Measurements from ENCODE around the gene SYCE1.
"Not testable (repeated sequence)": the region's sequence is repeated elsewhere in the genome, so short reads cannot be mapped to it uniquely, and the experiment has no call there.

SYCE1 gene, protein sequence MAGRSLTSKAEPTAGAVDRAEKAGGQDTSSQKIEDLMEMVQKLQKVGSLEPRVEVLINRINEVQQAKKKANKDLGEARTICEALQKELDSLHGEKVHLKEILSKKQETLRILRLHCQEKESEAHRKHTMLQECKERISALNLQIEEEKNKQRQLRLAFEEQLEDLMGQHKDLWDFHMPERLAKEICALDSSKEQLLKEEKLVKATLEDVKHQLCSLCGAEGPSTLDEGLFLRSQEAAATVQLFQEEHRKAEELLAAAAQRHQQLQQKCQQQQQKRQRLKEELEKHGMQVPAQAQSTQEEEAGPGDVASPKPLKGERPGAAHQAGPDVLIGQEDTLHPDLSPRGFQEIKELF

DNA sequence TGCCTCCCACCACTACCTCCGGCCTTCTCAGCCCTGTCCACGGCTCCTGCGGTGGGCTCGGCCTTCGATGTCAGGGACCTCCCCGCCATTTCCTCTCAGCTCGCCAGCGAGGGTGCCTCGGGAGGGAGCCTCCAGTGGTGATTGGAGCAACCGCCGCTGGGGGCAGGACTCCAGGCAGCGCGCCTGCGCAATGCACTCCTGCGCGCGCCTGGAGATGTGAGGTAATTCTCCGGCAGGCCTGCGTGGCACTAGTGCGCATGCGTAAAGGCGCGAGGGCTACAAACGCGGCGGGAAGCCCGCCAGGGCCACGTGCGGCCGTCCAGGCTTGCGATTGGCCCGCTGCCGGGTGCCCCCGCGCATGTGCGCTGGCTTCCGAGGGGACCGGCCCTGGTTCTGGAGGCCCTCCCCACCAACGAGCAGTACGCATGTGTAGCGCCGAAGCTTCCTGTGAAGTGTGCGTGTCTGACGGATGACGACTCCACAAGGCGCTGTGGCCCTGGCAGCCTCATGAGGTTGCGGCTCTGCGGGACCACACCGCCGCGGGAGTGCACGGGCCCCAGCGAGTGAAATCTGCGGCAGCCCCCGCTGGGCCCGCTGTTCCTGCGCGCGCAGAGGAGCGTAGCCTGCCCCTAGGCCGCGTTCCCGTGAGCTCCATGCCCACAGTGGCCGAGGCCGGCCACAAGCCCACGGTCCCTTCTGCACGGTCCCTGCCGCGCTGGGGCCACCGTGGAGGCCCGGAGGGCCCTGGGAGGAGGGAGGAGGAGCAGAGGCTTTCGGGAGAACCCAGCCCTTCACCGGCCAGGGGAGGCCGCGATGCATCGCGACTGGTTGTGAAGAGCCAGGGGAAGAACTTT is at the start of gene SYCE1:
TSS of gene SYCE1 (minus strand) at position 143 of the 854 bp plus-strand sequence. CDS start at position 89, 54 bp downstream.
- peak in 1 of 2 donors; percentile 14 for DNase-seq

DNA sequence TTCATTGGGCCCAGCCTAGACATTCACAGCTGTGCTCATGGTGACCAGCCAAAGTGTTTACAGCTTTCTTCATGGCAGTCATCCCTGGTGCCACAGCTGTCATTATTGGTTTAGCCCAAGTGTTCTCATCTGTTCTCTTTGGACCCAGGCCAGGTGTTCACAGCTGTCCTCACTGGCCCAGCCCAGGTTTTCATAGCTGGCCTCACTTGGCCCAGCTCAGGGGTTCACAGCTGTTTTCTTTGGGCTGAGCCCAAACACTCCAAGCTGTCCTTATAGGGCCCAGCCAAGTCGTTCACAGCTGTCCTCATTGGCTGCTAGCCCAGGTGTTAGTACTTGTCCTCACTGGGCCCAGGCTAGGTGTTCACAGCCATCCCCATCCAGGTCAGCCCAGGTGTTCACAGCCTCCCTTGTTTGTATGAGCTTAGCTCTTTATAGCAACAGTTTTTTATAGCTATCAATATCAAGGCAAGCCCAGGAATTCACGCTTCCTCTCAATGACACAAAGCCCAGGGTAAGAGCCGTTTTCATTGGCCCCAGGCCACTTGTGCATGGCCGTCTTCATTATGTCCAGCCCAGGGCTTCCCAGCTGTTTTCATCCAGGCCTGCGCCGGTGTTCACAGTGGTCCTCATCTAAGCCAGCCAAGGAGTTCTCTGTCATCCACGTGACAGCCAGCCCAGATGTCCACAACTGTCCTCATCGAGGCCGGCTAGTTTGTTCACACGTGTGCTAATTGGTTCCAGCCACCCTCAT is 49.6 kb upstream of the SYCE1 start:
- no peak for DNase-seq

DNA sequence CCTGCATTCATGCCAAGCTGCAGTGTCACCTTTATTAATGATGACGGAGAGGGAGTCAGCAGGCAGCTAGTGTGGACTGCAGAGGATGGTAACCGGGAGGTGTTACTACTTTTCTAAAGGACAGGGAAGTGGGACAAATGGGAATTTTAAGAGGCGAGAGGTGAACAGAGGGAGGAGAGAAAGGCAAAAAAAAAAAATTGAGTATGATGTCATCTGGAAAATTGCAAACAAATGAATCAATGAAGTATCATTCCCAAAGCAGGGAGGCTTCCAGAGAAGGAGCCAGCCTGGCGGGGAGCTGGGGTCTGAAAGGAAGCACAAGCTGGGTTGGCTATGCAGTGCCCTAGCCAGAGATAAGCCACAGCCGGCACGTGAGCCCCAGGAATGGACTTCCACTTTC is 48.3 kb upstream of the SYCE1 start:
- no peak for DNase-seq

DNA sequence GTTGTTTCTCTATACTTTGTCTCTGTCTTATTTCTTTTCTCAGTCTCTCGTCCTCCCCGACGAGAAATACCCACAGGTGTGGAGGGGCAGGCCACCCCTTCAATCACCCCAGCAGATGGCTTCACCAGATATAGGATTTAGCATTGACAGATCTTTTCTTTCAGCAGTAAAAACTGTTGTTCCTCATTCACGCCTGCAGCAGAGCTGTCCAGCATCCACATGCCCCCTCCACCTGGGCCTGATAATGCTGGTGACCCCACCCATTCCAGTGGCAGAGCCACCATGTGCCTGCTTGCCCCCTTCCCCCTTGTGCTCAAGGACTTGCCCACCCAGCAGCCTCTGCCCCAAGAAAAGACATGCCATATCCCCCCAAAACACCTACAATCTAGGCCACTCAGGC is 45.7 kb upstream of the SYCE1 start:
- no peak for DNase-seq

DNA sequence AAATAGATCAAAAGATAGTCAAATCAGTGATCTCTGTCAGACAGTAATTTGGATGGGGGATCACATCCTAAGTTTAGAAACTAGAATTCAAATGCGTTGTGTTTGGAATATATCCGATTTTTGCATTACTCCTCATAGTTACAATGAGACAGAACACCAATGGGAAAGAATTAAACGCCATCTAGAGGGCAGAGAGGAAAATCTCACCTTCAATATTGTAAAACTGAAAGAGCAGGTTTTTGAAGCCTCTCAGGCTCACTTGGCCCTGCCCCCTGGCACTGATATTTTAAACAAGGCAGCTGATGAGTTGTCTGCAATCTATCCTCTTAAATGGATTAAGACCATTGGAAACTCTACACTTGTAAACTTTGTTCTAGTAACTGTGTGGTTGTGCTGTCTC is 43.5 kb upstream of the SYCE1 start:
- DNase-seq, result no peak

DNA sequence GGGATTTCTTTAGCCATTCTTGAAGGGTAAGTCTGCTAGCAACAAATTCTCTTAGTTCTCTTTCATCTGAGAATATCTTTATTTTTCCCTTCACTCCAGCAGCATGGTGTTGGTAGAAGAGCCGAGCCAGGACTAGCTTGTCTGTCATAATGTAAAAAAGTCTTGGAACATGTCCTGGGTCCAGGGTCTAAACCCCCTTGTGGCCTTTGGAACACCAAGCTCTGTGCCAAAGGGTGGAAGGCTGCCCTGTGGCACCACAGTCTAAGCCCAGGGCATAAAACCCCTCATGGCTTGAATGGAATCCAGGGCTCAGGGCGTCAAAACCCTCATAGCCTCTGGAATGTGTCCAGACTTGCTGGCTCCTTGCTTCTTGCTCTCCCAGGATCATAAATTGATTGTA is 38.1 kb upstream of the SYCE1 start:
- not testable (repeated sequence) for DNase-seq

DNA sequence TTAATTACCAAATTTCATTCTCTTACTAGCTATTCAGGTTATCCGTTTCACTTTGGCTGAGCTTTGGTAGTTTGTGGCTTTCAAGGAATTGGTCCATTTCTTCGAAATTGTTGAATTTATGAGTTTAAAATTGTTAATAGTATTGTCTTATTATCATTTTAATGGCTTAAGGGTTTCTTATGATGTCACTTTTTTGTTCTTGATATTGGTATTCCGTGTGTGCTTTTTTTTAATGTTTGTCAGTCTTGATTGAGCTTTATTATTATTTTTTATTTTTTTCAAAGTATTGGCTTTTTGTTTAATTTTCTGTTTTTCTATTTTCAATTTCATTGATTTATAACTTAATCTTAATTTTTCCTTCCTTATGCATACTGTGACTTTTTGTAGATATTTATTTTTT is 35.3 kb upstream of the SYCE1 start:
- DNase-seq, result no peak

DNA sequence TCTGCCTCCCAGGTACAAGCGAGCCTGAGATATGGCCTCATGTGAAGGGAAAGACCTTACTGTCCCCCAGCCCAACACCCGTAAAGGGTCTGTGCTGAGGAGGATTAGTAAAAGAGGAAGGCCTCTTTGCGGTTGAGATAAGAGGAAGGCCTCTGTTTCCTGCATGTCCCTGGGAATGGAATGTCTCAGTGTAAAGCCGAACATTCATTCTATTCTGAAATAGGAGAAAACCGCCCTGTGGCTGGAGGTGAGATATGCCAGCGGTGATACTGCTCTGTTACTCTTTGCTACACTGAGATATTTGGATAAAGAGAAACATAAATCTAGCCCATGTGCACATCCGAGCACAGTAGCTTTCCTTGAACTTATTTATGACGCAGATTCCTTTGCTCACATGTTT is 34.5 kb upstream of the SYCE1 start:
- not testable (repeated sequence) for DNase-seq

DNA sequence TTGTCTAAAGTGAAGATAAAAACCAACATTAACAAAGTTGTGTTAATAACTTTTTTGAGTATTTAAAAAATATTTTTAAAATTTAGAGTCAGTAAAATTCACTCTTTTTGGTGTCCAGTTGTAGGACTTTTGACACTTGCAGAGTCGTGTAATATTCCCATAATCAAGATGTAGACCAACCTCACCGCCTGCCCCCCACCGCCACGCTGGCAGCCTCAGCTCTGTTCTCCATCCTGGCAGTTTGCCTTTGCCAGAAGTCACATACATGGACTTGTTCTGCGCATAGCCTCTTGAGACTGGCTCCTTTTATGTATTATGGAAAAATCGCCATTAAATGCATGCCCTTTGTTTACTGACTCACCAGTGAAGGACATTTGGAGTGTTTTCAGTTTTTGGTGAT is 27.3 kb upstream of the SYCE1 start:
- no peak for DNase-seq

DNA sequence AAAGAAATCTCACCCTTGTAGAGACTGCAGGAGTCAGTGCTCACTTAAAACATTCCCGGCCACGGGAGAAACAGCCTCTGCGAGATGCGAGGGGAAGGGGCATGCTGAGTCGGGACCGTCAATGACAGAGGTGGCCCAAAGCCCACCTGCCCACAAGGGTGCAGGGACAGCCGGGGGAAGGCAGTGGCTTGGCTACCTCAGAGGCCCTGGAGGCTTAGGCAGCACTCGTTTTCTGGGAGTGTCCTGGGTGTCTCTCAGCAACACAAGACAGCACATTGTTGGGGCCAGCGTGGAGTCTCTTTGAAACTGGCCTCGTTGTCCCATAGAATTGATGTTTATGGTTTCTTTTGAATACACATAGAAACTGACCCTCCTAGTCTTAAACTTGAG is 25.6 kb upstream of the SYCE1 start:
- no peak for DNase-seq

DNA sequence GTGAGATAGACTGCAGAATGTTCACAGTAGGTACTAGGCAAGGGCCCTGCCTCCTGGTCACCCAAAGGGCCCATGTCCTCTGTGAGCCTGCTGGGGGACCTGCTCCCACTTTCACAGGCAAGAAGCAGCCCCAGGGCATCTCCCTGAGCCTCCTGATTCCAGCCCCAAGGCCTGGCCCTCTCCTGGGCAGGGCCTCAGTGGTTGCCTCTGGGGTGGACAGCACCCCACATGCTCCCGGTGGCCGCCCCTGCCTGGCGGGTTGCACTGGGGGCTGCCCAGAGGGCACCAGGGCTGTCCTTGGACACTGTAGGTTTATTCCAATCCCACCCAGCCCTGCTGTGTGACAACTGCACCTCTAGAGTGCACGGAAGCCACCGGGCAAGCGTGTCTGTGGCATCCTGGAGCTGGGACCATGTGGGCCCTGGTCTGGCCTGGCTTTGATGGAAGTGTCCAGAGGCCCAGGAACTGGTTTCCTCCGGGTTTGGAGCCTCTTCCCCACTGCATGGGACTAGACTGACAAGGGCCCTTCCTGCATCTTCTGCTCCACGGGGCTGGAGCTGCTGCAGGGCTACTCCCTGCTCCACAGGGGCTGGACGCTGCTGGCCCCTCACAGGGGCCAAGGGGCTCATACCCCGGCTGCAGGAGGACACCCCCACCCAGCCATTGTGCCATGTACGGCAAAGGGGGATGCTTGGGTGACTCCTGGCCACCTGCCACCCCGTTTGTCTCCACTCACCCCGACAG is 25.0 kb upstream of the SYCE1 start:
- DNase-seq, result no peak

DNA sequence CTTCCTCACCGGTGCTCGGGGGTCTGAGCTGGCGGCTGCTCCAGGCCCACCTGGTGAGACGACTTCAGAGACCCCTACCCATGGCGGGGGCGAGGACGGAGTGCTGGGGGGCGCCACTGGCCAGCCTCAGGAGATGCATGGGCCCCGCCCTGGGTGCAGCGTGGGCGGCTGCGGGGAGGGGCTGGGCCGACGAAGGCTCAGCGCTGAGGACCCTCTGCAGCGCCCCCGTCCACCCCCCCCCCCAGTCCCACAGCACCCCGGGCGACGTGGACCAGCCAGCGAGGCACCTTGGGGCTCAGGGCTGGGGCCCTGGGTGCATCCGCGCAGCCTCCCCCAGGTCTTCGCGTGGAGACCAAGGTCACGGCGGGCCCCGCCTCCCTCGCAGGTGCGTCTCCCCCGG is 11.7 kb upstream of the SYCE1 start:
- DNase-seq, result not testable (repeated sequence)

DNA sequence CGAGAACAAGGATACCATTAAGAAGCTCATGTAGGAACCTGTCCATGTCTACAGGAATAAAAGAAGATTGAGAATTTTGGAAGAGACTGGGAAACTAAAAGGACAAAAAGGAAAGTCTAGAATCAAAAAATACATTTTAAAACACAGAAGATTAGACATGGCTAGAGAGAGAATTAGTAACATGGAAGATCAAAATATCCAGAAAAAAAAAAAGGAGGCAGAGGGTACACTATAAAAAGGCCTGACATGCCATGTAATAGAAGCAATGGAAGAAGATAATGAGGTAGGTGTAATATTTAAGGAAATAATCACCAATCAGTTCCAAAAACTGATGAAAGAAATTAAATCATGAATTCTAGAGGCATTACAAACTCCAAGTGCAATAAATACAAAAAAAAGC is 8.1 kb upstream of the SYCE1 start:
- not testable (repeated sequence) for DNase-seq

DNA sequence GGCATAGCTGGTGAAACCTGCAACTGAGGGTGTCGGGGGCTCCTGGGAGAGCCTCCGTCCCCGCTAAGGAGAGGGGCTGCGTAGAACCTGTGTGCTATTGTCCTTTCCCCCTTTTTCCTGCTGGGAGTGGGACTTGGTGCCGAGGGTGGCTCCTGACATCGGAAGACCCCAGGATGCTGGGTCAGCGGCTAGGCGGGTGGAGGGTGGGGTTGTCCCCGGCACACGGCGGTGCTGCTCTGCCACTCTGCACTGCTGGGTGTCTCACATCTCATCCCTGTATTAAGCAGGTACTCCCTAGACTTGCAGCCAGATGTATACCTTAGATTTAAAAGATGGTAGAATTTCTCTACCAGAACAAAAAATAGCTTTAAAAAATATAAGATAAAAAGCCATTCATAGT is 6.7 kb upstream of the SYCE1 start:
- DNase-seq, result not testable (repeated sequence)

DNA sequence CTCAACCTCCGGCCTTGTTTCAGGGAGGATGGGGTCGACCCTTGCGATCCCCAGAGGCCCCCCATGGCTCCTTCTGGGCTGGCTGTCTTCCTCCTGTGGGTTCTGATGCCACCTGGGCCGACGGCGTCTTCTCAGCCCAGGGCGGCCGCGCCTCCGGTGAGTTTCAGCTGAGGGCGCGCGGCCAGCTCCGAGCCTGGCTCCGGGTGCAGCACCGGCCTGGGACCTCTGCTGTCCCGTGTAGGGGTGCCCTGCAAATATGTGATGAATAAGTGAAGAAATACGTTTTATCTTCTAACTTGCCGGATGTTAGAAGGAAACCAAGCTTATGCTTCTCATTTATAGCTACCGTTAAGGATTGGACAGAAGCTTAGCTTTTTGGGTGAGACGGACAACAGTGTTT is 4.4 kb upstream of the SYCE1 start:
- not testable (repeated sequence) for DNase-seq

DNA sequence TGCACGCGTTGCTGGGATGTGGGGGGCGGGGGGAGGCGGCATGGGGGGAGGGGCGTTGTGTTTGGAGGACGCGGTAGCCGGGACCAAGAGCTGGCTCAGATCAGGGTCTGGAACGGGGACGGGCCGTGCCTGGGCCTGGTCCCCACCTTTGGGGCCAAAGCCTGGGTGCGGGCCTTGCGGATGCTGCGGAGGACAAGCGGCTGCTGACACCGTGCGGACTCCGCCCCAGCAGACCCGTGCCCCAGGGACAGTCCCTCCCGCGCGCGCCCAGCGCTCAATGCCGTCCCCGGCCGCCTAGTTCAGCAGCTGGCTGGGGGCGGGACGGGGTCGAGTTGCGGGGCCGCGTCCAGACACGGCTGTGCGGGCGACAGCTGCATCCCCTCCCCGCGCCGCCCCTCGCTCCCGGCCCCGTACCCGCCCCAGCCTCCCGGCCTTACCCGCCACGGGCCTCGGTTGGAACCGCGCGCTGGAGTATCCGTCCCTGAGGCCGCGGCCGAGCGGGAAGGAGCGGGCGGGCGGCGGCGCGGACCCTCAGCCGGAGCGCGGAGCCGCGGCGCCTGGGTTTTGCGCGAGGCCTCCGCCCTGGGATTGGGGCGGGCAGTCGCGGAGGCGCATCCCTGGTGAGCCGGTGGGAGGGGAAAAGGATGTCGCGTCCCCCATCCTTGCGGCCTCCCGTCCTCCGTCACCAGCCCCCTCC is 3.6 kb upstream of the SYCE1 start:
- DNase-seq, result not testable (repeated sequence)

DNA sequence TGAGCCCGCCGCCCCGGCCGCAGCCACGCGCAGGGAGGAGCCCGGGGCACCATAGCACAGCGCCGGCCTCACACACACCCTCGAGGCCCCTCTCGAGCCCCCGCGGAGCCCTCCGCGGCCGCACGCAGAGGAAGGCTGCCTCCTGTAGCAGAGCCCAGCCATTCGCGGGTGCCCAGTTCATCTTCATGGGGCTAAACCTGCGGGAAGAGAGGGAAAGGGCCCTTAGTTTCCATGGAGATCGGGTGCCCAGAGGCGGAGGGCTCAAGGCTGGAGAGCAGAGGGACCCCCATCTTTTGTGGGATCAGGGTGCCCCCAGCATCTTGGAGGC is 2.9 kb upstream of the SYCE1 start:
- no peak for DNase-seq

DNA sequence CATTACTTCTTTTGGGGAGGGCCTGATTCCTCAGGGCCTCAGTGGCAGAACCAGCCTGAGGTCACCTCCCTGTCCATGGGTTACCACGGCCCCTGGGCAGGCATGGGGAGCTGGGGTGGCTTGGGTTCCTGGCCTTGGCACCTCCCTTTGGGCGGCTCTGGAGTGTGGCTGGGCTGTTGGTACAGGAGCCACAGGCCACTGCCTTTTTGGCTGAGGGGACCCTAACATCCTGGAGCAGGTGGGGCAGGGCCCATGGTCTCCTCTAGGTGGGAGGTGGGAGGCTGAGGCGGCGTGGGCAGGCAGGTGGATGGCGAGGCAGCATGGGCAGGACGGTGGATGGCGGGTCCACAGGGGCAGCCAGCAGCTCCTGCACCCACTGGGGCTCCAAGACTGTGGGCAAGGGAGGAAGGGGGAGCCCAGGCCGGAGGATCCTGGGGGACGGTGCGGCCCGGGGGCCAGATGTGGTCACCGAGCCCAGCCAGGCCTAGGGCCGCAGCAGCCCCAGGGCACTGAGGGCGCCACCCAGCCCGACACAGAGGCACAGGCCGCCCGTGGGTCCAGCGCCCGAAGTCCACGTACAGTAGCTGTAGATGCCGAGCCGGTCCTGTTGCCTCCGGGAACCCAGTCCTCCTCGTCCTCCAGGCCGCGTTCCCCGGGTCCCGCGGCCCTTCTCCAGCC is 2.4 kb upstream of the SYCE1 start:
- DNase-seq, result no peak

DNA sequence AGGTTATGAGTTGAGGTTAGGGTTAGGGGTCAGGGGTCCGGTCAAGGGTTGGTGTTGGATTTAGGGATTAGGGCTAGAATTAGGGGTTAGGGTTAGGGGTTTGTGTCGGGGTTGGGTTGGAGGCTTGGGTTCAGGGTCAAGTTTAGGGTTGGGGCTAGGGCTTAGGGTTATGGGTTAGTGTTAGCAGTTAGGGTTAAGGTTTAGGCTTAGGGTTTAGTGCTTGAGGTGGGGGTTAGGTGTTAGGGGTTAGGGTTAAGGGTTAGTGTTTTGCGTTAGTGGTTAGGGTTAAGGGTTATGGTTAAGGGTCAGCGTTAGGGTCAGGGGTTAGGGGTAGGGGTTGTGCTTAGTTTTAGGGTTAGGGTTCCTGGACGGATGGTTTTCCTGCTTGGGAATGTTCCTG is 1.7 kb upstream of the SYCE1 start:
- no peak for DNase-seq

DNA sequence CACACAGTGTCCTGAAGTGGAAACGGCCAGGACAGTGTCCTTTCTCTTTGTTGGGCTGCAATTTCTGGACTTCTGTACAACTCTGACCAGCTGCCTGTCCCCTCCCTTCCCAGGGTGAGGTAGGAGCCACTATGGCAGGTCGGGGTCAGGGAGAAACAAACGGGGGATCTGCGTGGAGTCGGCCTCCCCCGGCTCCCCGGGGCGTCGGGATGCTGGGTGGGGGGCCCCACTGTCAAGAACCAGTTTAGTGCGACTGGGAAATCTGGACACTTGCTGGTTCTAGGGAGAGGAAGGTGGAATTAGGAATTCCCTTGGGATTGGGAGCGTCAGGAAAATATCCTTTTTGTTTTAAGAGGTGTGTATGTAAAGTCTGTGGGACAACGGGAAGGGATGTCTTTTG is 567 bp downstream of the SYCE1 start:
- no peak for DNase-seq

DNA sequence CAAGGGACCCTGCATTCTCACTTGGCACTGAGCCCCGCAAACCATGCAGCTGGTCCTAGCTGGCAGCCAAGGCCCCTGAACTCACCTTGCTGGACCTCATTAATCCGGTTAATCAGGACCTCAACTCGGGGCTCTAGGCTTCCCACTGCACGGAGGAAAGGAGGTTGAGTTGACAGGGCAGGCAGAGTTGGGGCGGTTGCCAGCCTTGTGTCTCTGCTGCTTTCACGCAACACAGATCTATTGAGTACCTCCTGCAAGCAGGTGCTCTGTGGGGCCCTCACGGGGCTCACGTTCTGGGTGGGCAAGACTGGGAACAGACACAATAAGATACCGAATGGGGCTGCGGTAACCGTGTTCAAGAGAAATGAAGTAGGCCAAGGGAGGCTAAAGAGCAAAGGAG is 6.2 kb downstream of the SYCE1 start:
- DNase-seq, result no peak

DNA sequence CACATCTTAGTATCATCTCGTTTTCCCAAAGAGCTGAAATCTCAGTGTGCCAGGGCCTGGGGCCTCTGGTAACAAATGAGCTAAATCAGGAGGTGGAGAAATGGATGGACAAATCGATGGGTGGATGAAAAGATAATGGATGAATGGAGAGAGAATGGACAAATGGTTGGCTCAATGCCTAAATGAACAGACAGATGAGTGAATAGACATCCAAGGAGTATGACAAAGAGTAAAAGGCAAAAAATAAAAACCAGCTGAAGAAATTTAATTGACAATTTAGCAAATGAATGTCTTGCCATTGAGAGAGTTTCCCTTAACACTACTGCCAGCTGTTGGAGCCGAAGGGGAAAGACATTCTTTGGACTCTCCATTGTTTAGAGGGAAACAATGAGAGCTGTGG is 8.0 kb downstream of the SYCE1 start:
- DNase-seq, result no peak

Data from stimulated activated CD4-positive, alpha-beta T cell treated with anti-CD3 and anti-CD28 coated beads, Interleukin-2, amount 100 ng/mL, for 24 hours (primary cell).